ENCODE measurements around the gene SETBP1. TPM values are rescaled to one million over a fixed set of nuclear protein-coding genes. Genes with fewer than 3 reads are reported as not detected.

SETBP1 gene
- total RNA-seq, 4 donors from 2014 or later, result 15.6 to 27.3 (median 19.1) TPM

DNA sequence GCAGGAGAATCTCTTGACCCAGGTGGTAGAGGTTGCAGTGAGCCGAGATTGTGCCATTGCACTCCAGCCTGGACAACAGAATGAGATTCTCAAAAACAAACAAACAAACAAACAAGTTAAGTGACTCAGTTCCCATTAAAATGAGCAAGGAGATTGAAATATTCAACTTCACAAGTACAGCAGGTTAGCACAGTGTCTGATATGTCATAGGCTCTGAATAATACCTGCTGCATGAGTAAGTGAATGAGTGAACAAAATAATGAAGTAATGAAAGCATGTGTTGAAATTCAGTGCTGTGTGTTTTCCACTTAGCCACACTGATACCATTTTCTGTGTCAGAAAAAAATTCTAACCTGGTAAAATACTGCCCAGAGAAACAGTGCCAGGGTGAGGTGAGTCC lies 41.9 kb upstream of the SETBP1 start:
- TF ChIP-seq, protein P1, sequence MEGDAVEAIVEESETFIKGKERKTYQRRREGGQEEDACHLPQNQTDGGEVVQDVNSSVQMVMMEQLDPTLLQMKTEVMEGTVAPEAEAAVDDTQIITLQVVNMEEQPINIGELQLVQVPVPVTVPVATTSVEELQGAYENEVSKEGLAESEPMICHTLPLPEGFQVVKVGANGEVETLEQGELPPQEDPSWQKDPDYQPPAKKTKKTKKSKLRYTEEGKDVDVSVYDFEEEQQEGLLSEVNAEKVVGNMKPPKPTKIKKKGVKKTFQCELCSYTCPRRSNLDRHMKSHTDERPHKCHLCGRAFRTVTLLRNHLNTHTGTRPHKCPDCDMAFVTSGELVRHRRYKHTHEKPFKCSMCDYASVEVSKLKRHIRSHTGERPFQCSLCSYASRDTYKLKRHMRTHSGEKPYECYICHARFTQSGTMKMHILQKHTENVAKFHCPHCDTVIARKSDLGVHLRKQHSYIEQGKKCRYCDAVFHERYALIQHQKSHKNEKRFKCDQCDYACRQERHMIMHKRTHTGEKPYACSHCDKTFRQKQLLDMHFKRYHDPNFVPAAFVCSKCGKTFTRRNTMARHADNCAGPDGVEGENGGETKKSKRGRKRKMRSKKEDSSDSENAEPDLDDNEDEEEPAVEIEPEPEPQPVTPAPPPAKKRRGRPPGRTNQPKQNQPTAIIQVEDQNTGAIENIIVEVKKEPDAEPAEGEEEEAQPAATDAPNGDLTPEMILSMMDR (IDR thresholded peaks at IDR 0.05; ENCODE audit: low read depth), result no peak

DNA sequence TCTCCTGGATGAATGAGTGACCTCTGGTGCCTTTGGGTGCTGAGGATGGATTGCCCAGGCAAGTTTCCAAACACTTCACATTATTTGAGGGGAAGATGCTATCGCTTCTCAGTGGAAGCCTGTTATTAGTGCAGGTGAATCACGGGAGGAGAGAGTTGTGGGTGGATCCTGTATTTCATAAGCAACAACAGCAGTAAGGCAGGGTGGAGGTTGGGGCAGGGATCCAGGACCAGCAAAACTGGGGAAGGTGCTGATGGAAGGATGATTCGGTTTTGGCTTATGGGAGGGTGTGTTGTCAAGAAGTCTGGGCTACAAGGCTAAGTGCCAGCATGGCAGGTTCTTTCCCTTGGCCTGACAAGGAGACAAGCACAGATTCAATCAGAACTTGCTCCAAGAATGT lies 37.7 kb upstream of the SETBP1 start:
- TF ChIP-seq, protein P1 (IDR thresholded peaks at IDR 0.05; ENCODE audit: low read depth), result no peak

DNA sequence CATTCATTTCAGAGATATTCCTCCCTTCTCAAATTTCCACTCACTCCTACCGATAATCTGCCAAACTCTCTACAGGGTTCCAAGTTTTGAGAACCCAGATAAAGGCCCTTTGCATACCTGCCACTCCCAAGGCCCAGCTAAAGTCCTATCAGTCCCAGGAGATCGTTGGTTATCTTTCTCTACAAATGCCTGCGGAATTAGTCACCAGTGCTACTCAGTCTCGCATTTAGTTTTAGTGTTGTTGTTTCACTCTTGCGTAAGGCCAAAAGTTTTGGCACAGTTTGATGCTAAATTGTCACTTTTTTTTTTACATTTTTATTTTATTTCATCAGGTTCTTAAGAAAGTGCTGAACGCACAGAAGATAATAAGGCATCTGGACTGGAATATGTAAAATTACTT lies 29.2 kb upstream of the SETBP1 start:
- TF ChIP-seq, protein P1 (IDR thresholded peaks at IDR 0.05; ENCODE audit: low read depth), result no peak

DNA sequence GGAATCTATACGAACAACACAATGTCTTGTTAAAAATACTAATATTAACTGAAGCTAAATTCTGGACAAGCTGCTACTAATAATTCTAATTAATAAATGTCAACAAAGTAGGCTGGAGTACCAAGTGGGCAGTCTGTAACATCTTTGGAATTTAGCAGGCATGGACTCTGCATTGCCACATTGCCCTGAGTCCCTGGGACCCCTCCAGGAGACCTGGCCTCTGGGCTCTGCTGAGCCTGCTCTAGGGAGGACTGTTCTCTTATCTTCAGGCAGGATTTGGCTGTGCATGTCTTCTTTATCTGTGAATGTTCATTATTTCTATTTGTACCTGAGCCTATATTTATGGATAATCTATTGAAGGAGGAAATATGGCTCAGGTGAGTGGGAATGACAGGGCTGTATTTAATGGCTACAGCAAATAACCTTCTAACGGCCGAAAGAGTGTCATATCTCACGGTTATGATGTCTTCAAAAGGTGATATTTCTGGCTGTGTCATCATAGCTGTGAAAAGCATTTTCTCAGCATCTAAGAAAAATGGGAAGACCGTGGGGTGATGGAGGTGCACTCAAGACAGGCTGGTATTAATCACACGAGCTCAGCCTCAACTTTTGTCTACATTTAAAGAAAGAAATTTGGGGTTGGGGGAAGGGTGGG lies 28.6 kb upstream of the SETBP1 start:
- TF ChIP-seq, protein P1 (IDR thresholded peaks at IDR 0.05; ENCODE audit: low read depth), result no peak

DNA sequence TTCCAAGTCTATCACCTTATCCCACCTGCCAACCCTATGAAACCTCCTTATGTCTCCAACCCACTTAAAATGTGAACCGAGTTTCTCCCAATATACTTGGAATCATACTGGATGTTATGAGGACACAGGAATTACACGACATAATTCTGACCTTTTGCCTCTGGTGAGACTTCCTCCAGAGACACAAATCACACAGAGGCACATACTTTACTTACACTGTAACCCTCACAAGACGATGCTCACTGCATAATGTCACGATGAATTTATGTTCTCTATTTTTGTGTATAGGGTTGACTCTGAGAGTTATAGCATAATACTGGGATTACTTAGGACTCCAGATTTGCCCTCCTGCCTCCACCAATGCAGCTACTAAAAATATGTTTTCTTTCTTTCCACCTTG lies 28.0 kb upstream of the SETBP1 start:
- TF ChIP-seq, protein P1 (IDR thresholded peaks at IDR 0.05; ENCODE audit: low read depth), result no peak

DNA sequence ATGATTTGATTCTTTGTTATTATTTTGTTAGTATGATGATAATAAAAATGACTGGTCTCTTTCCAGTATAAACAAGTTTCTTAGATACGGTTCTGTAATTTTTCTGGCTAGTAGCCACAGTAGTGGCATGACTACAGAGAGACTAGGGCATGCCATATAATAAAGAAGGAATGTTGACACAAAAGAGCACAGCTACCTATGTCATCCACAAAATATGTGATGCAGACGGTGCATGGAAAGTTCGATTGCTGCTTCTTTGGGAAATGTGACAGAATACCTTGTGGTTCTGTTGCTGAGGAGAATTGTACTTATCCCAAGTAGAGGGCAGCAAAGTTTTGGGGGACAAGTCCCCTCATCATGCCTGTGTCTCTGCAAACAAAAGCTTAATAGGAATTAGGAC lies 26.1 kb upstream of the SETBP1 start:
- TF ChIP-seq, protein P1 (IDR thresholded peaks at IDR 0.05; ENCODE audit: low read depth), result no peak

DNA sequence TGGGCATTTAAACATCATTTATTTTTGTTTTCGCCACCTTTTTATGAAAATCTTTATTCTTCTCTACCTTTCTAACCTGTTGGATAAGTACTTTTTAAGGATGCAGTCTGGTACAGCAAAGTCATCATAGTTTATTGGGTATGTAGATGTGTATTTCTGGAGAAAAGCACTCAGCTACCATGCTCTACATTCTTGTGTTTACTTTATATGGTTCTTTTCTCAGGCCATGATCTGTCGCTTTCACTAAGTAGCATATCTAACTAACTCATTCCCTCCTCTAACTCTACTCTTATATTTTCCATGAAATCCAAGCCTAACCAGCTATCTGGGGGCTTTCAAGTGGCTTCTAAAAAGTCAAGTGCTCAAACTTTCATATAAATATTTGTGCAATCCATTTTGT lies 25.3 kb upstream of the SETBP1 start:
- TF ChIP-seq, protein P1 (IDR thresholded peaks at IDR 0.05; ENCODE audit: low read depth), result no peak
